Brain pericyte (primary cell): ENCODE results near the gene FEM1B.

Experiments
- DNase-seq: peaks from one replicate; pipeline ENCODE4 v3.0.0-alpha.2; 2012; ENCODE audit warnings: low read depth, low spot score

The FEM1B gene

DNA sequence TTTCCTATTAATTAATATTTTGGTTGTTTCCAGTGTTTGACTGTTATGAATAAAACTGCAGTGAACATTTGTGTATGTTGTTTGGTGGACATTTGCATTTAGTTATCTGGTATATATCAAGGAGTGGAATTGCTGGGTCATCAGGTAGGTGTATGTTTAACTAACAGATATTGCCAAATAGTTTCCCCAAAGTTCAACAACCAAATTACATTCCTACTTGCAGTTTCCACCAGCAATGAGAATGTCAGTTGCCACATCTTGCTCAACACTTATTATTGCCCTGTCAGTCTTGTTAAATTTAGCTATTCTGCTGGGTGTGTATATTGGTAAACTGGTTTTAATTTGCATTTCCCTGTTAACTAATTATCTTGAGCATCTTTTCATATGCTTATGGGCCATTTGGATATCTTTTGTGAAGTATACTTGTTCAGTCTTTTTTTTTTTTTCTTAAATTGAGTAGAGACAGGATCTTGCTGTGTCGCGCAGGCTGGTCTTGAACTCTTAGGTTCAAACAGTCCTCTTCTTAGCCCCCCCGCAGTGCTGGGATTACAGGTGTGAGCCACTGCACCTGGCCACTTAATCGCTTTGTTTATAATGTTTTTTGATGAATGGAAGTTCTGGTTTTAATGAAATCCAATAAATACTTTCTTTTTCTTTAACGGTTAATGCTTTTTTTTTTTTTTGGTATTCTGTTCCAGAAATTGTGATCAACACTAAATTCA is 7.9 kb downstream of the FEM1B start:
- DNase-seq = no peak

DNA sequence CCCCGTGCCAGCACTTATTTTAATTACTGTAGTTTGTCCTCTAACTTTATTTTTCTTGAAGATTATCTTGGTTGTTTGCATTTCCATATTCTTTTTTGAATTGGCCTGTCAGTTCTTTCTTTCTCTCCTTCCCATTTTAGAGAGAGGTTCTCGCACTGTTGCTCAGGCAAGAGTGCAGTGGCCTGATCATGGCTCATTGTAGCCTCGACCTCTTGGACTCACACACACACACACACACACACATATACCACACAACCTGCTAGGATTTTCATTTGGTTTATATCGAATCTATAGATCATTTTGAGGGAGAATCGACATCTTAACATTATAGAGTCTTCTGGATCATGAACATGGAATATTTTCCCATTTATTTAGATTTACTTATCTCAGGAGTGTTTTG is 8.7 kb downstream of the FEM1B start:
- DNase-seq = no peak

DNA sequence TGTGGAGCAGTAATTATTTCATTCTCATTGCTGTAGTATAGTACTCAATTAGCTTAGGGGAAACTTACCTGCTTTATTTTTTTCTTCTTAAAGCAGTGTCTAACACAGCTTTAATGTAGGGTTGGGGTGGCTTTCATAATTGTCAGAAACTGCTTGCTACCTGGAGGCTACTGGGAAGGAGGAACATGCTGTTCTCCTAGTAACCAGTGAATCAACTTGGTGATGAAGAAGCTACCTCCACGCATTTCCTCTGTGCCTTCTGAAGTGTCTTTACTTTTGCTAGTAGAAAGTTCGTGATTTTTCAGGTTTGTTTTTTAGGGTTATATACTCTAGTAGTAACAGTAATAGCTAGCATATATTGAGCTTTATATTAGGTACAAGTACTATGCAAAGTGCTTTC is 11.5 kb downstream of the FEM1B start:
- DNase-seq = no peak

DNA sequence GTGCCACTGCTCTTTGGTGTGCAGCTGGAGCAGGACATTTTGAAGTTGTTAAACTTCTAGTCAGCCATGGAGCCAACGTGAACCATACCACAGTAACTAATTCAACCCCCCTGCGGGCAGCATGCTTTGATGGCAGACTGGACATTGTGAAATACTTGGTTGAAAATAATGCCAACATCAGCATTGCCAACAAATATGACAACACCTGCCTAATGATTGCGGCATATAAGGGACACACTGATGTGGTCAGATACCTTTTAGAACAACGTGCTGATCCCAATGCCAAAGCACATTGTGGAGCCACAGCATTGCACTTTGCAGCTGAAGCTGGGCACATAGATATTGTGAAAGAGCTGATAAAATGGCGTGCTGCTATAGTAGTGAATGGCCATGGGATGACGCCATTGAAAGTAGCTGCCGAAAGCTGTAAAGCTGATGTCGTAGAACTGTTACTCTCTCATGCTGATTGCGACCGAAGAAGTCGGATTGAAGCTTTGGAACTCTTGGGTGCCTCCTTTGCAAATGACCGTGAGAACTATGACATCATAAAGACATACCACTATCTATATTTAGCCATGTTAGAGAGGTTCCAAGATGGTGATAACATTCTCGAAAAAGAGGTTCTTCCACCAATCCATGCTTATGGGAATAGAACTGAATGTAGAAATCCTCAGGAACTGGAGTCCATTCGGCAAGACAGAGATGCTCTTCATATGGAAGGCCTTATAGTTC is 12.2 kb downstream of the FEM1B start:
- DNase-seq = no peak

DNA sequence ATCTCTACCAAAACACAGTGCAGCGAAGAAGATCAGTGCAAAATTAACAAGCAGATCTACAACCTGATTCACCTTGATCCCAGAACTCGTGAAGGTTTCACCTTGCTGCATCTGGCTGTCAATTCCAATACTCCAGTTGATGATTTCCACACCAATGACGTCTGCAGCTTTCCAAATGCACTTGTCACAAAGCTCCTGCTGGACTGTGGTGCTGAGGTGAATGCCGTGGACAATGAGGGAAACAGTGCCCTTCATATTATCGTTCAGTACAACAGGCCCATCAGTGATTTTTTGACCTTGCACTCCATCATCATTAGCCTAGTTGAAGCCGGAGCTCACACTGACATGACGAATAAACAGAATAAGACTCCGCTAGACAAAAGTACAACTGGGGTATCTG is 13.2 kb downstream of the FEM1B start:
- no peak for DNase-seq

DNA sequence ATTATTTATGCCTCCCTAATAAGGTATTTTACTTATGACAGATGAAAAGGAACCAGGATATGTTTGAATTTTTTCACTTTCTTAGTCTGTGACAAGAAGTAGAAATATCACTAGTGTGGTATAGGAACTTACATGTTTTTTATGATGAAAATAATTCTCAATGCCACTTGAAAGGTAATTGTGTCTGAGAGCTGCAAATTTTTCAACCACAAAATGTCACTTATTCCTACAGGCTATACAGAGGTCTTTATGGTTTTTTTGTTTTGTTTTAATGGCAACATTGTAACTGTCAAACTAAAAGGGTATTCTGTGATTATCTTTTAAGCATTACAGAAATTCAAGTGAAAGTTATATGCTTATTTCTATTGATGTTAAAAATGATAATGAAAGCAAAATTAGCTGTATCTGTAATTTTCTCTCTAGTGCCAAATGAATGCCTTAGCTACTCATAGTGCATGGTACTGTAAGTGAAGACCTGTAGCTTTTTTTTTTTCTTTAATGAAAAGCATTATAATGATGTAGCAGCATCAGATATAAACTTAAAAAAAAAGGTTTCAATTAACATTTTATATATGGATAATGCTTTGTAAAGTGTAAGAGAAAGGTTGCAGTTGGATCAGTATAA is 14.7 kb downstream of the FEM1B start:
- no peak for DNase-seq

DNA sequence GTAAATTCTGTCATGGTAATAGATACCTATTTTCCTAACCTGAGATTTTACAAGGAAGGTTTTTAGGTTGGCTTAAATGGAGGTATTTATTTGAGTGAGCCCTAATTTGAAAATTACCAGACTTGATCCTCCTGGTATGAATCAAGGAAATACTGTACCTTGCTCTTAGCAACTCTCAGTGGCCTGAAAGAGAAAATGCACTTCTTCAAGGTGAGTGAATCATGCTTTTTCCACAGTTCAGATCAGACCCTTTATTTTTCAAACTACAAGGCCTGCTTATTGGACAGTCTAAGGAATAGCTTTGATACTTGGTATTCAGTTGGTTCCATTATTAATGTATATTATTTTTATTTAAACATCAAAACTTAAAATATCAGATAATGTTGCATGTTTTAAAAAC is 15.4 kb downstream of the FEM1B start:
- no peak for DNase-seq

DNA sequence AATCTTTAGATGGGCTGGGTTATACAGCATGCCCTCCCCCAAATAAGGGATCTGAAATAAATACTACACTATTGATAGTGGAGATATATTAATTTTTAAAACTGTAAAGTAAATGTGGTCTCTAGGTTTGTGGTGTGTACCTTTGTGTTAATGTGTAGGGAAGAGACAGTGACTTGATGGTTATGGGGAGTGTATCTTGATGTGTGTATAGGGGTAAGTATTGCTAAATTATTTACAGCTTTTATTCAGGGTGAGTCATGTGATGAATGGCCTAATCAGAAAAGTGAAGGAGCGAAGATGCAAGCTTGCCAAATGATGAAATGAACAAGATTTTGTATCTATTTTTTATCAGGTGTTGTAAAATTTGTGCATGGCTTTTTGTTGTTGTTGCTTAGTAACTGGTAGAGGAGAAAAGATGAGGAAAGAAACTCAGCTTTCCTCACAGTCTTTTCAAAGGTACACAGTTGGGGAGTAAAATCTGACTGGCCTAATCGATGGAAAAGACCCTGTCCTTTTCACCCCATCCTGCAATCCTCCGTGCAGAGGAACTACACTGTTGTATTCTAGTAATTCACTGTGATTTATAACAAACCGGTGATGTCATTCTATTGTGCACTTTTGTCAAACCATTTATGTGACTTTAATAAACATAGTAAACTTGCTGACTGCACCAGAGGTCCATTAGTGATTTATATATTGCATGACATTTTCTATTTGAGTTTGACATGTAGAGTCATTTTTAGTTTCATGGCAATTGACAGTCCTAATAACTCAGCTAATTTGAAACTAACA is 17.7 kb downstream of the FEM1B start:
- DNase-seq = no peak

DNA sequence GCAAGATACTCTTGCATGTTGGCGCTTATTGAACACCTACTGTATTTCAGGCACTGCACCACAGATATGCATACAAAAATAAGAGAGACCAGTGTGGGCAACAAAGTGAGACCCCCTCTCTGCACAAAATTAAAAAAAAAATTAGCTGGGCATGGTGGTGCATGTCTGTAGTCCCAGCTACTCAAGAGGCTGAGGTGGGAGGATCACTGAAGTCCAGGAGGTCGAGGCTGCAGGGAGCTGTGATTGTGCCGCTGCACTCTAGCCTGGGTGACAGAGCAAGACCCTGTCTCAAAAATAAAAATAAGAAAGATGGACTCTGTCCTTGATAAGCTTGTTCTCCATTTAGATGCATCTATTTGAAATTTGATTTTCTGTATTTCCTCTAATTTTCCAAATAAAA is 20.8 kb downstream of the FEM1B start:
- no peak for DNase-seq

DNA sequence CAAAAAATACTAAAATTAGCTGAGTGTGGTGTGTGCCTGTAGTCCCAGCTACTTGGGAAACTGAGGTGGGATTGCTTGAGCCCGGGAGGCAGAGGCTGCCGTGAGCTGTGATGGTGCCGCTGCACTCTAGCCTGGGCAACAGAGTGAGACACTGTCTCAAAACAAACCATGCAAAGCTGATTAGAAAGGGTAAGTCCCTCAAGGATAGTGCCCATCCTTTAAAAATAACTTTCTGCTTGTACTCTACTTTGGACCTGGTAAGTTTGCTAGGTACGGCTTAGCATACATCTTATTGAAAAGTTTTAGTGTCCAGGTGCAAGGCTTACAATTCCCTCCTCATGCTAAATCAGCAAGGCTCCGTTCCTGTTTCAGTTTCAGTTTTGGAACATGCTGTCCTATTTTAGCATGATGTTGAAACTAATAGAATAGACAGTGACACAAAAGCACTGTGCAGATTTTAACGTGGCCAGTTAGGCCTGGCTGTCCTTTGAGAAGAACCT is 21.4 kb downstream of the FEM1B start:
- no peak for DNase-seq

DNA sequence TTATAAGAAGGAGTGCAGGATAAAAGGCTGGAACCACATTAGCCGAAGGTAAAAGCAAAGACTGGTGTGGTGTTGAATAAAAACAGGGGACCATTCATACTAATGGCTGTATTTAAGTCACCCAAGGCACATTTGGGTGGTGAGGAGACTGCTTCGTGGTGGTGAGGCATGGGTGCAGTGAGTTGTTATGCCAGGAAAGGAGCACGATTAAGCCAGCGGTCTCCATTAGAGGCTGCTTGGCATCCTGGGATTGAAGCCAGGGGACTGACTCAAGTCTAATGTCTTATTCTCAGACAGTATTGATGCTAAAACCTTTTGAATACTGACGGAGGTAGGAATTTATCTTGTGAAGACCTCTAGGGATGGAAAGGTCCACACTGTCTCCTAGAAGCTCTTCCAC is 21.9 kb downstream of the FEM1B start:
- no peak for DNase-seq

DNA sequence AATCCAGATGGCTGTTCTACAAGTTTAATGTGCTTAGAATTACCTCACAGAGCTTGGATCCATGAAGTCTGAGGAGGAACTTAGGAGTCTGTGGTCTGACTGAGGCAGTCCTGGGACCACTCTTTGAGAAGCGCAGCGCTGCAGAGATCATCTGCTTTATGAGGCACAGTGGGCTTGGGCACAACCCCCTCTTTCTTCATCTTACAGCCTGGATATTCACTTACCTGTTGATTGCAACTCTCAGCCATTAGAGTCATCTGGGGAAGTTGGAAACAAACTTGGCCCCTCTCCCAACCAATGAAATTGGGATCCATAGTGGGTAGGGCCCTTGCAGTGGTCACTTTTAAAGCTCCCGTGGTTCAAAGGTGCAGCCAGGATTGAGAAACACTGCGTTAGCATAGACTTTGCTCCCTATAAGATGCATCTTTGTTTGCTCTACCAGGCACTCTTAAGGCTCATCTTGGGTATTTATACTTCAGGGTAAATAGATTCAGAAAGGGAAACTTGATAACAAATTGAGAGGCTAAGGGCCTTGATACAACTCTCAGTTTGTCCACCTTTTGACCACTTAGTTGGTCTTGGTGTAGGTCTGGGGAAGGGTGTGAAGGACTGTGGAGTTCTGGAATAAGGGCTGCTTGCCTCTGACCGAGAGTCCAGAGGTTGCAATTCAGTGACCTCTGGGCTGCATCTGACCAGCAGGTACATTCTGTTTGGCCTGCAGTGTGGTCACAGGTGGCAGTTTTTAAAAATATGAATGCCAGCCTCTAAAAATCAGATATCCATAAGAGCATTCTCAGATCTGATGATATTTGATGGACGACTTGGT is 22.8 kb downstream of the FEM1B start:
- no peak for DNase-seq

DNA sequence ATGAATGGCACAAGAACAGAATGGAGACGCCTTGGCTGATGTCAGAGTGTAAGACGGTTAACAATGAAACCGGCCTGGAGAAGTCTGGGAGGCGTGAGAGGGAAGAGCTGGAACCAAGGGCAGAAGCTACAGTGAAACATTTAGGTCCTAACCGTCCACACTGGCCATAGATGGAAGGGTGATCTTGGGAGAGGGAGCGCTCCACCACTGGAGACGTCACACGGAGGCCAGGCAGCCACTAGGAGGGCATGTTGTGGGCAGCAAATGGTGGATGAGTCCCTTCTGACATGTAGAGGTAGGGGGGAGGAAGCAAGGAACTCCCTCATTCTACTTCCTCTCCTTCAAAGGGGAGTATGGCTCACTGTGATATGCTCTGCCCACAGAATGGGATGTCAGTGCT is 23.8 kb downstream of the FEM1B start:
- no peak for DNase-seq

DNA sequence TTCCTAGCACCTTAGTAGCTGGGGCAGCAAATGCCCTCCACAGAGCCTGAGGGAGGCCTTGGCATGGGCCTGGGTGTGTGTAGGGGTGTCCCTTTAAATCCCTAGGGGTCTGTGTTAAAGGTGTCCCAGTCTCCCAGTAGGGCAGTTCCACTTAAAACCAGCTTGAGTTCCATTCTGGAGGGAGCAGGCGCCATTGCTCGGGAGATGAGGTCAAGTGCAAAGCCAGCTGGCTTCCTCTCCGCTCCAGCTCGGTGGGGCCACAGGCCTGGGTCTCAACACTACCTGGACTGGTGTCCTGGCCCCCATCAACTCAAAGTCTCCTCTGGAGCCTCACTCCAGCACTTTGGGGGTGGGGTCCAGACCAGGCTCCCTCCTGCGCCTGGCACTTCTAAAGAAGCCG is 25.2 kb downstream of the FEM1B start:
- no peak for DNase-seq

DNA sequence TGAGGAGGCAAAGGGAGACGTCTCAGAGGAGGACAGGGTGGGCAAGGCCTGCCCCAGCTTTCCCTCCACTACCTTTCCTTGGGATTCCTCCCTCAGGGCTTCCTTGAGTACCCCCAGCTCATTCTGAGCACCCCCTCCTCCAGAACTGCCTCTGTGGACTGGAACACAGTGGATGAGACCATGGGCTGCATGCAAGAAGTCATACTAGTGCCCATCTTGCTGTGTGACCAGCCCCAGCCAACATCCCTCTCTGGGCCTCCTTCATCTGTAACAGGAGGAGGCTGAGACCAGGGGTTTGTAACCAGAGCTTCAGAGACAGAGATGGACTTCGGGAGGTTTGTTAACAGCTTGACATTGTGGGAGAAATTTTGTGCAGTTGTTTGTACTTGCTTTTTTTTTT is 25.6 kb downstream of the FEM1B start:
- no peak for DNase-seq

DNA sequence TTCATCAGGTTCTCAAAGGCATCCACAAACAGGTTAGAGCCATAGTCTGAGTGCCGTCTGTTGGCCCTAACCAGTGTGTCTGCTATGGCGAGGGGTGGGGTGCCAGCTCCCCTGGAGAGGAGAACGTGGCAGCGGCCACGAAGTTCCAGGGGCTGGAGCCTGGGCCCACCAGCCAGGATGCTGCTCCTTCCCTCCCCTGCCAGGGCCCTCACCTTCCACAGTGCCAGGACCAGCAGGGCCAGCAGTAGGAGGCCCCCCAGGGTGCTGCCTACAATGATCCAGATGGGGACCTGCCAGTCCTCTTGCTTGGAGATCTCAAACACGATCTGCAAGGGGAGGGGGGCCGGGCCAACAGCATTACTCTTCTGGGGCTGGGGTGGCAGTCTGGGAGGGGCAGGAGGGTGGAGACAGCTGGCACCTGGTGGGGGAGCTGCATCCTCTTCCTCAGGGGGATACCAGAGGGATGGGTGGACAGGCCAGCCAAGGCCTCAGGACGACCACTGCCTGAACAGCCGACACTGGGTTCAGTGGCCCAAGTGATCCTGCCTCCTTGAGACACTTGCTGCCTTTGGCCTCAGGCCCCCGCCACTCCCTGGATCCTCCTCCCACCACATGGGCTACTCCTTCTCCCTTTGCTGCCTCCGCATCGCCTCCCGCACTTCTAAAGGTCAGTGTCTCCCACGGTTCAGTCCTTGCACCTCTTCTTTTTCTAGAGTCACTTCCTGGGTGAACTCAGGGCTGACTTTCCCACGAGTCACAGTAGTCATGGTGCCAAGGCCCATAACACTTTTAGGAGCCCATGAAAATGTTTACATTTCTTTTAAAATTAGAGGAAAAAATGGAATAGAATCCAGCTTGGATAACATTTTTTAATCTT is 26.3 kb downstream of the FEM1B start:
- DNase-seq = no peak

DNA sequence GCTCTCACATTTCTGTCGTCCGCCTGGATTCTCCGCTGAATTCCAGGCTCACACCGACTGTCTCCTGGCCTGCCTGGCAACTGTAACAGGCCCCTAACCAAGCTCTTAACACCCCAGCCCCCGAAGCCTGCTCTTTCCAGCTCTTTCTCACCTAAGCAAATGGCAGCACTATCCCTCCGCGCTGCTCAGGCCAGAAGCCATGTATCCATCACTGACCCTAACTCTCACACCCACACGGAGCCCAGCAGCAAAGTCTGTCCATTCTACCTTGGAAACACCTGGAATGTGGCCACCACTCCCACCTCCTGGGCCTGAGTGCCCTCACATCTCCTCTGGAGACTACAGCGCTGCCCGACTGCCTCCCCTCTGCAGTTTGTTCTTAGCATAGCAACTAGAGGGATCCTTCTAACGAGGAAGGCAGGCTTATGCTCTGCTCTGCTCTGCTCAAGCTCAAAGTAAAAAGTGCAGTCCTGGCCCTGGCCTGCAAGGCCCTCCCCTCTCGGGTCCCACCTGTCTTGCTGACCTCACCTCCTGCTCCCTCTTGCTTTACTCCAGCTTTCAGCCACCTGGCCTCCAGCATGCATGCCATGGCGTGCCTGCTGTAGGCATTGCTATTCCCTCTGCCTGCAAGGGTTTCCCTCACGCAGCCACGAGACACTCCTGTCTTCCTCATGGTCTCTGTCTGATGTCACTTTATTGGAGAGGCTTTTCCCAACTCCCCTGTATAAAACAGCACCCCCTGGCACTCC is 27.2 kb downstream of the FEM1B start:
- DNase-seq = no peak

DNA sequence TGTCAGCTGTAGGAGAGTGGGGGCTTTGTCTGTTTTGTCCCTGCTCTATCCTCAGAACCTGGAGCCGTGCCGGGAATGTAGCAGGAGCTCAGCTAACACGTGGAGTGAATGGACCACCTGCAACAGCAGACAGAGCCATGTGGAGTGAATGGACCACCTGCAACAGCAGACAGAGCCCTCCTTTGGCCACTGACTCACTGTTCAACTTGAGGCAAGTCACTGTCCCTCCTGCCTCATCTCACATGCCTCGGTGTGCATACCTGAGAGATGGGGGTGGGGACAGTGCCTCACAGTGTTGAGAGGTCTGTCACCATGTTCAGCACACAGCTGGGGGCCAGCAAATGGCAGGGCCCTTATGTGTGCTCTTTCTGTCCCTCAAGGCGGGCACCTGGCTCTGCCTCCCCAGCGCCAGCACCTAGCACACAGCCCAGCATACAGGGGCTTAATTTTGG is 27.9 kb downstream of the FEM1B start:
- no peak for DNase-seq
